IPS DF 19.7 (cell line): ENCODE results near the gene CETN3.

Source experiments
- DNase-seq: peaks from one replicate; pipeline ENCODE4 v3.0.0-alpha.2; 2013; ENCODE audit warnings: low read depth, low spot score

Gene CETN3

GRCh38 chr5:90409318-90410177, at the start of gene CETN3:
CETN3 (minus strand) TSS chr5:90409756; CDS start chr5:90409661, 95 bp downstream.
- DNase-seq = peak; percentile 81

DNA sequence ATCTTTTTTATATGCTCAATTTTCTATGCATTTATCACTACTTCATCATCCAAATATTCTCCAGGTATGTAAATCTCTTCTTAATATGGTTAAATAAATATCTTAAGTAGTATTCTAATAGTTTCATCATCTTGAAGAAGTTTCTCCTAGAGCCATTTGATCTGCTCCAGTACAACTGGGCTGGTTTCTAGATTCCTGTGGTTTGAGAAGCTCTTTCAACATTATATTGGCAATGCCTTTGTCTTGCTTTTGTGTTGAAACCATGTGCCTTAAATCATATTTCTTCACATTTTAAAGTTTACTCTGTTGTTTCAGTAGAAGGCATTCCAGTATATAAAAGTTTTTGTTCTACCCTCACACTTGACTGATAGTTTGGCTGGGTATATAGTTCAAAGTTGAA, 37.4 kb upstream of the CETN3 start:
- DNase-seq = no peak

- DNase-seq = no peak
Observed at GRCh38 chr5:90440644-90441043, 31.1 kb upstream of the CETN3 start.

- no peak for DNase-seq
Observed at GRCh38 chr5:90438100-90438499, 28.5 kb upstream of the CETN3 start.

- DNase-seq = no peak
Observed at GRCh38 chr5:90437663-90438062, 28.1 kb upstream of the CETN3 start.

GRCh38 chr5:90434116-90434714, 24.7 kb upstream of the CETN3 start:
- DNase-seq = peak; percentile 12

- no peak for DNase-seq
Observed at GRCh38 chr5:90424245-90424644, 14.7 kb upstream of the CETN3 start.

DNA sequence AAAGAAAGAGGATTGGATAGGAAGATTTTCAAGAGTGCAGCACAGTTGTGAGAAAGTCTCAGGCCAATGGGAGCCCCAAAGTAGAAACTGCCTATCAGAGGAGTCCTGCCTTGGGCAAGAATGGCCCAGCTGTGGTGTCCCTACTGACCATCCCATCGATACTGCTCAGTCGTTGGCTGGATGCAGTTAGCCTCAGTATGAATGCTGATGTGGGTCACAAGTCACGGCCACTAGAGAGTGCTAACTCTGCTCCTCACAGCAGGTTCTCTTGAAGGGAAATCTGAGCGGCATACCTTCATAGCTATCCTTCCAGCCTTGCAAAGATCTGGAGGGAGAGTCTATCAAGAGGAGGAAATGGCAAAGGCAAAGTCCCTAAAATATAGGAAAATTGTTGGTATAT, 11.6 kb upstream of the CETN3 start:
- peak; percentile 59 for DNase-seq

- DNase-seq = no peak
Observed at GRCh38 chr5:90418214-90418613, 8.7 kb upstream of the CETN3 start.

DNA sequence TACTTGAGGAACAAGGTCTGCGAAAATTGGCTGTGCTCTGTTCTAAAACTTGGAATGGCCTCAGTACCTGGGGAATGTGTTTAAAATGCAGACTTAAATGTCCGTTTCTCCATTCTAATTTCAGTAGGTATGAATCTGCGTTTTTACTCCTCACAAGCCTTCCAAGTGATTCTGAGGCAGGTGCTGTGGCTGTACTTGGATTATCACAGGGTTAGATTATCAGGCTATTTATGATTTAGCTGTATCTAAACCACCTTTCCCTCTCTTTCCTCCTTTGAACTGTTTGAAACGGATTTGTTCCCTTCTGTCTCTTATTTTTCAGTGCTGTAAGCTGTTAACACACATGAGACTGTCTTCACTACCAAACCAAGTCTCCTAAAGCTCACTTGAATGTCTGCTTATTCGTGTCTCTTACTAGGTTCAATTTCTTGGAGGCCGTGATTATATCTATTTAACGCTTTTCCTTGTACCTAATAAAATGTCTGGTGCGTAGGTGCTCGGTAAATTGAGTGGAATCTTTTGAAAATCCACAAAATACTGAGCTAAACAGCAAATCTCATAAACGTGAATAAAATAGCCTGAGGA, 714 bp upstream of the CETN3 start:
- no peak for DNase-seq

- DNase-seq = no peak
Observed at GRCh38 chr5:90408571-90409317, 812 bp downstream of the CETN3 start.

GRCh38 chr5:90406466-90406865, 3.1 kb downstream of the CETN3 start:
- no peak for DNase-seq

- no peak for DNase-seq
Observed at GRCh38 chr5:90402521-90403255, 6.9 kb downstream of the CETN3 start.

DNA sequence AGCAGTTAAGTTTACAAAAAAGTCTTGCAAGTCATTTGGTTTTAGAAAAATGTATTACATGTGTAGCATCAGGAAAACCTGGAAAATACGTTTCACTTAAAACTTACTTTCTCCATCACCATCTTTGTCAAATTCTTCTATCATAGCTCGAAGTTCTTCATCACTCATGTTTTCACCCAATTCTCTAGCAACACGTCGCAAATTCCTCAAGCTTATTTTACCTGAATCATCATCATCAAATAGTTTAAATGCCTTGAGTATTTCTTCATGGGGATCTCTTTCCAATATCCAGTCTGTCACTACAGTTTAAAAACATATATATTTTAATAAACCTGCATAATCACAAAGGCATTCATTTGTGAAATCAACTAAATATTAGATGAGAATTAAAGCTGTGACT, 10.3 kb downstream of the CETN3 start:
- DNase-seq = no peak

DNA sequence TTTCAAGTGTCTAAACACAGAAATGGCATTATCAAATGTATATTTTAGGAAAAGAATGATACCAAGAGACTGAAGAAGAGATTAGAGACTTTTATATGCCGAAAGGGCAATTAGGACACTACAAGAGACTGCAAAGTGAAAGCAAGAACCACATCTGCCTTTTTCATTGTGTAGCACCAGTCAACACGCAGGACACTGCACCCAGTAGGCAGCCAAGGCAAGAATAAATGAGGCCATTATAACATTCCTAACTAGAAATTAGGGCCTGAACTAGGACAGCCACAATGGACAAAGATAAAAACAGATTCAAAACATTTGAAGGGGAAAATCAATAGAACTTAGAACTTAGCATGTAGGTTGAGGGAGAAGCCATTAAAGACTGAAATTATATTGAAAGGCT, 10.8 kb downstream of the CETN3 start:
- no peak for DNase-seq

- no peak for DNase-seq
Observed at GRCh38 chr5:90395005-90395404, 14.6 kb downstream of the CETN3 start.

DNA sequence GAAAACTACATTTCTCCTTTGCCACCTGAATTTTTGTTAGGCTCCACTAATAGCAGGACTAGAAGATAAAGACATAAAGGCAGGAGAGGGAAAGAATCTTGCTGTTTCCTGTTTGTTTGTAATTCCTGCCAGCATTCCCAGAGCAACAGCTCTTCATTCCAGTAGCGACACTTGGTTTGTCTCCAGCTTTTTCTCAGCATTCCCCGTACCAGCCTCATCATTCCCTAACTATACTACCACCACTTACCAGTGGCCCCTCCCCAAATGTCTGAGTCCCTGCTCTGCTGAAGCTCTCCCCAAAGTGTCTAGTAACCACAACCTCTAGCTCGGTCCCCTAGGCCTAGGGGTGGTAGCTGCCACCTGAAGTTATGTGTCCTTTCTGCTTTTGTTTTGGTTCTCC, 18.6 kb downstream of the CETN3 start:
- no peak for DNase-seq

- no peak for DNase-seq
Observed at GRCh38 chr5:90390326-90390725, 19.2 kb downstream of the CETN3 start.

DNA sequence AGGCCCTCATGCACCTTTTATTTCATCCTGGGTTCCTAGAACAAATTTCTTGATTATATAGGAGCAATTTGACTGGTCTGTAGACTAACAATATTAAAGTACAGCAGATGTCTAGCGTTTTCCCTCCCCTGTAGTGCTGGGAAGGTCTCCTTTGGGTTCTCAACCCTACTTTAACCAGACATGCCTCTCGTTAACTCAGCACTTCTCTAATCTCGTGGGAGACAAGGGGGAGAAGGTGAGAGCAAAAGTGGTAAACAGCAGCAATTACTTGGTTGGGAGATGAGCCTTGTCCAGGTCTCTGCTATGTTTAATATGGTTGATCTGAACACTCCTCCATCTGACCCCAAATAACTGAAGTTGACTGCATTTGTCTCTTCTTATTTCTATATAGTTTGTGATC, 22.0 kb downstream of the CETN3 start:
- DNase-seq = no peak

GRCh38 chr5:90386099-90386710, 23.4 kb downstream of the CETN3 start:
- DNase-seq = no peak

GRCh38 chr5:90384389-90384788, 25.2 kb downstream of the CETN3 start:
- DNase-seq = no peak
